Osteoblast (primary cell): ENCODE measurements around the gene C3orf80. TPM values are rescaled to one million over a fixed set of nuclear protein-coding genes. Genes with fewer than 3 reads are reported as not detected.

Source experiments
- DNase-seq: peaks from one replicate; pipeline ENCODE4 v3.0.0; 2011; ENCODE audit warnings: low spot score, mixed read lengths; ENCODE audit not compliant: insufficient read length; ENCODE audit errors: missing footprints
- H2AFZ ChIP-seq: 2 replicates; pipeline ENCODE4 v1.6.0; 2011; ENCODE audit warnings: mild to moderate bottlenecking, low read length
- H3K27ac ChIP-seq: 2 replicates; pipeline ENCODE4 v1.5.1; 2011; ENCODE audit warnings: mild to moderate bottlenecking, low read depth, low read length, moderate library complexity
- H3K27me3 ChIP-seq: 2 replicates; pipeline ENCODE4 v1.6.0; 2012; ENCODE audit warnings: mild to moderate bottlenecking, control low read depth, inconsistent platforms, low read length, moderate library complexity; ENCODE audit not compliant: insufficient read depth
- H3K36me3 ChIP-seq: 2 replicates; pipeline ENCODE4 v1.5.1; 2011; ENCODE audit warnings: mild to moderate bottlenecking, low read length, control low read depth, moderate library complexity; ENCODE audit not compliant: insufficient read depth
- H3K4me1 ChIP-seq: 2 replicates; pipeline ENCODE4 v1.5.1; 2011; ENCODE audit warnings: mild to moderate bottlenecking, low read length, control low read depth, moderate library complexity; ENCODE audit not compliant: insufficient read depth
- H3K4me2 ChIP-seq: 2 replicates; pipeline ENCODE4 v1.6.0; 2011; ENCODE audit warnings: mild to moderate bottlenecking, low read length; ENCODE audit not compliant: insufficient read depth
- H3K4me3 ChIP-seq: fragments of 200-600 bp; sonication (generic); 3 replicates; pipeline ENCODE4 v1.5.1; 2012; ENCODE audit warnings: mild to moderate bottlenecking, low read length, inconsistent platforms; ENCODE audit not compliant: insufficient read depth
- H3K79me2 ChIP-seq: 2 replicates; pipeline ENCODE4 v1.6.0; 2012; ENCODE audit warnings: mild to moderate bottlenecking, low read length, control low read depth, inconsistent platforms; ENCODE audit not compliant: insufficient read depth
- H3K9me3 ChIP-seq: 2 replicates; pipeline ENCODE4 v1.5.1; 2011; ENCODE audit warnings: low read depth, low read length, control low read depth
- H4K20me1 ChIP-seq: 2 replicates; pipeline ENCODE4 v1.6.0; 2012; ENCODE audit warnings: mild to moderate bottlenecking, low read length, control low read depth; ENCODE audit not compliant: insufficient read depth
- total RNA-seq: library from RNA; depleted of rRNA; stranded (reverse); fragments of >200 nt; gene quantifications from 2 replicates; pipeline ENCODE4 v1.2.3, GENCODE V29; 2012
- TF ChIP-seq, protein P1 (sequence below): IDR thresholded peaks from 2 replicates; pipeline ENCODE4 v1.5.1; 2011; ENCODE audit warnings: mild to moderate bottlenecking, low read depth, low read length, moderate library complexity; ENCODE audit errors: extremely low read depth

C3orf80 gene
- total RNA-seq, 1 donor, result 2.2 TPM

DNA sequence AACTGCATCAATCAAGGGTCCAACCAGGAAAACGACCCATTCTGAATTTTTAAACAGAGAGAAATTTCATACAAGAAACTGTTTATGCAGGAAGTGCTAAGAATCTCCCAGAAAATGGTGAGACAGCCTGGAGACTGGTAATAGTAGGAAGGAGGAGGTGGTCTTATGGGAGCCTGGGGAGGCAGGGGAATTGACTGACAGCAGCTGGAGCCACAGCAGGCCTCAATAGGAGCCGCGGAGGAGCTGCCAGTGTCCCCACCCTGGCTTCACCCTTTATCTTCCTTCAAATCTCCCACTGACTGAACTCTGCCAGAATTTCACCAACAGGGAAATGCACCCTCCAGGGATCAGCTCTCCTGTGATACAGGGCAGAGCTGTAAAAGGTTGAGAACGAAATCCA, 7.5 kb upstream of the C3orf80 start:
- Histone ChIP-seq H3K79me2 (no peaks in the 10 kb centered on the region), H3K4me1 (no peaks in the 10 kb centered on the region), H3K27ac (no peak overlapping the region), H3K4me2 (no peak overlapping the region), H3K27me3 (peaks cover 30% of the 10 kb centered on the region), H3K9me3 (no peaks in the 10 kb centered on the region), H4K20me1 (no peaks in the 10 kb centered on the region), H3K4me3 (no peak overlapping the region), H3K36me3 (no peaks in the 10 kb centered on the region), H2AFZ (no peak overlapping the region)
- DNase-seq, result no peak
- TF ChIP-seq, protein P1, sequence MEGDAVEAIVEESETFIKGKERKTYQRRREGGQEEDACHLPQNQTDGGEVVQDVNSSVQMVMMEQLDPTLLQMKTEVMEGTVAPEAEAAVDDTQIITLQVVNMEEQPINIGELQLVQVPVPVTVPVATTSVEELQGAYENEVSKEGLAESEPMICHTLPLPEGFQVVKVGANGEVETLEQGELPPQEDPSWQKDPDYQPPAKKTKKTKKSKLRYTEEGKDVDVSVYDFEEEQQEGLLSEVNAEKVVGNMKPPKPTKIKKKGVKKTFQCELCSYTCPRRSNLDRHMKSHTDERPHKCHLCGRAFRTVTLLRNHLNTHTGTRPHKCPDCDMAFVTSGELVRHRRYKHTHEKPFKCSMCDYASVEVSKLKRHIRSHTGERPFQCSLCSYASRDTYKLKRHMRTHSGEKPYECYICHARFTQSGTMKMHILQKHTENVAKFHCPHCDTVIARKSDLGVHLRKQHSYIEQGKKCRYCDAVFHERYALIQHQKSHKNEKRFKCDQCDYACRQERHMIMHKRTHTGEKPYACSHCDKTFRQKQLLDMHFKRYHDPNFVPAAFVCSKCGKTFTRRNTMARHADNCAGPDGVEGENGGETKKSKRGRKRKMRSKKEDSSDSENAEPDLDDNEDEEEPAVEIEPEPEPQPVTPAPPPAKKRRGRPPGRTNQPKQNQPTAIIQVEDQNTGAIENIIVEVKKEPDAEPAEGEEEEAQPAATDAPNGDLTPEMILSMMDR, result no peak

DNA sequence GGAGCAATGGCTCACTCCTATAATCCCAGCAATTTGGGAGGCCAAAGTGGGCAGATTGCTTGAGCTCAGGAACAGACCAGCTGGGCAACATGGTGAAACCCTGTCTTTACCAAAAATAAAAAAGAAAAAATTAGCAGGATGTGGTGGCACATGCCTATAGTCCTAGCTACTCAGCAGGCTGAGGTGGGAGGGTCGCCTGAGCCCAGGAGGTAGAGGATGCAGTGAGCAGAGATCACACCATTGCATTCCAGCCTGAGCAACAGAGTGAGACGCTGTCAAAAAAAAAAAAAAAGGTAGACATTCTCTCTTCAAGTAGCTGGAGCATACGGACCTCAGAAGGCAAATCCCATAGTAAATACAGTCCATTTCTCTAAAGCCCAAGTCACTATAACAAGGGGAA, 7.1 kb upstream of the C3orf80 start:
- Histone ChIP-seq H3K4me3 (no peak overlapping the region), H3K27ac (no peak overlapping the region), H3K36me3 (no peaks in the 10 kb centered on the region), H3K4me2 (no peak overlapping the region), H4K20me1 (no peaks in the 10 kb centered on the region), H3K79me2 (no peaks in the 10 kb centered on the region), H3K4me1 (no peaks in the 10 kb centered on the region), H3K27me3 (peaks cover 33% of the 10 kb centered on the region), H2AFZ (no peak overlapping the region), H3K9me3 (no peaks in the 10 kb centered on the region)
- no peak for DNase-seq
- TF ChIP-seq, protein P1, result no peak

DNA sequence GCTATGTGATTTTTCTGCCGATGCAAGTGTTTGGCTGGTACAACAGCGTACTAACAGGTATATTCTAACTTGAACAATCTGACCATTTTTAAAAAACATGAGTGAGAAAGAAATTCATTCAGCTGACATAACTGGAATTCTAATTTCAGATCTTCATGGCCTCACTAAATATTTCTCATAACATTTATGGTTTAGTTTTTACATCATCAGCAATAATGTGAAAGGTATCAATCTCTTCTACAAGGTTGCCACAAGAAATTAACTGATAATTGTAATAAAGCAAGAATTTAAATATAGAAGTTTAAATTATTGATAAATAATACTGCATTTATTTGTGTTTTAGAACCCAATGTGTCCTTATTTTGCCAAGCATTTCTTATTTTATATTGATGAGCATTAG, 5.2 kb upstream of the C3orf80 start:
- Histone ChIP-seq H3K27ac (no peak overlapping the region), H3K4me3 (no peak overlapping the region), H3K36me3 (no peaks in the 10 kb centered on the region), H3K4me2 (no peak overlapping the region), H4K20me1 (no peaks in the 10 kb centered on the region), H3K9me3 (no peaks in the 10 kb centered on the region), H3K27me3 (peaks cover 50% of the 10 kb centered on the region), H3K79me2 (no peaks in the 10 kb centered on the region), H2AFZ (no peak overlapping the region), H3K4me1 (no peaks in the 10 kb centered on the region)
- TF ChIP-seq, protein P1, result no peak
- no peak for DNase-seq

DNA sequence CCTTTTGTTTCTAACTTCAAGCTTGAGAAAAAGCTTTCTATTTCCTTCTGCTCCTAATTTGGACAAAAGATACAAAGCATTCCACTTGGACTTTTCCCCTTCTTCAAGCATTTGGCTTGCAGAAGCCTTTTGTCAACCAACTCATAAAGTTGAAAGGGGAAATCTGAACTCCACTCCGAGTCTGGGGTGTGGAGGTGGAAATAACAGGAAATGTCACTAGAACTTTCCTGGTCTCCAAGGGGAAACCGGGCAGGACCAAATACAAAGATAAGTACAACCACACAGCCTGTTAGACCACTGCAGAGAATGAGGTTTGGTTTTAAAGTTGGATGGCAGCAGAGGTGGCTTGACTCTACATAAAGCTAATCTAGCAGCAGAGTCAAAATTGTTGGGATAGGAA, 4.2 kb upstream of the C3orf80 start:
- H3K27ac ChIP-seq, result no peak overlapping the region
- no peaks in the 10 kb centered on the region for H3K36me3 ChIP-seq
- no peak overlapping the region for H3K4me3 ChIP-seq
- no peaks in the 10 kb centered on the region for H4K20me1 ChIP-seq
- TF ChIP-seq, protein P1, result no peak
- no peak overlapping the region for H2AFZ ChIP-seq
- H3K4me1 ChIP-seq, result peaks cover under 1% of the 10 kb centered on the region
- no peaks in the 10 kb centered on the region for H3K9me3 ChIP-seq
- no peak for DNase-seq
- H3K27me3 ChIP-seq, result peaks cover 56% of the 10 kb centered on the region
- no peak overlapping the region for H3K4me2 ChIP-seq
- no peaks in the 10 kb centered on the region for H3K79me2 ChIP-seq
